GM13976 (cell line): ENCODE data around the gene CCDC127.

ENCODE experiments used
- DNase-seq: peaks from one replicate; pipeline ENCODE4 v3.0.0; 2012; ENCODE audit warnings: low spot score
- CTCF ChIP-seq: IDR thresholded peaks from 2 replicates; pipeline ENCODE4 v1.5.1; 2012; ENCODE audit warnings: borderline replicate concordance, mild to moderate bottlenecking; ENCODE audit not compliant: insufficient read depth; ENCODE audit errors: extremely low read depth, missing control alignments, control extremely low read depth
- in situ Hi-C: fragments of 300-500 bp; cut with MboI; formaldehyde crosslinking; loops from one replicate; pipeline ENCODE4 v1.12.0; 2022; ENCODE audit warnings: low sequenced_read_pairs, mixed read lengths, inconsistent platforms; ENCODE audit not compliant: unreplicated experiment

The CCDC127 gene

GRCh38 chr5:178110-178509 lies 39.8 kb downstream of the CCDC127 start:
- TF ChIP-seq CTCF: no peak
- in situ Hi-C loops: no loop called here
- no peak for DNase-seq

- DNase-seq: no peak
- no peak for TF ChIP-seq CTCF
- in situ Hi-C loops: no loop called here
Measured at GRCh38 chr5:176296-176823, 41.6 kb downstream of the CCDC127 start.

GRCh38 chr5:174876-175465 lies 43.0 kb downstream of the CCDC127 start:
- in situ Hi-C loops: no loop called here
- no peak for DNase-seq
- TF ChIP-seq CTCF: no peak

- no peak for TF ChIP-seq CTCF
- DNase-seq: no peak
- in situ Hi-C loops: no loop called here
Measured at GRCh38 chr5:174291-174600, 43.7 kb downstream of the CCDC127 start.

GRCh38 chr5:173392-174290 lies 44.3 kb downstream of the CCDC127 start:
- DNase-seq: no peak
- in situ Hi-C loops: no loop called here
- no peak for TF ChIP-seq CTCF

- no peak for TF ChIP-seq CTCF
- DNase-seq: no peak
- in situ Hi-C loops: no loop called here
Measured at GRCh38 chr5:172841-173251, 45.1 kb downstream of the CCDC127 start.
